Liver (tissue), 9 donors: ENCODE data around the gene PRKN. TPM values are rescaled to one million over a fixed set of nuclear protein-coding genes. Genes with fewer than 3 reads are reported as not detected.

Source experiments
- DNase-seq: peaks from one replicate; pipeline ENCODE4 v3.0.0-alpha.2; 2017; ENCODE audit warnings: low spot score
- H3K27ac ChIP-seq, 2 donors: one replicate each; pipeline ENCODE4 v1.7.0; 2013; ENCODE audit warnings: inconsistent platforms in 2 of 2, low read length in 2 of 2, control low read depth in 1 of 2, low read depth in 1 of 2, mild to moderate bottlenecking in 1 of 2
- H3K27me3 ChIP-seq, 4 donors: one replicate each; pipeline versions ENCODE4 v1.6.1 to v1.7.0; 2013; ENCODE audit warnings: low read length in 3 of 4, inconsistent platforms in 1 of 4, mild to moderate bottlenecking in 1 of 4, moderate library complexity in 1 of 4; ENCODE audit not compliant: control insufficient read depth in 4 of 4, insufficient read depth in 4 of 4
- H3K36me3 ChIP-seq, 4 donors: one replicate each; pipeline versions ENCODE4 v1.6.1 to v1.7.0; 2013; ENCODE audit warnings: low read length in 3 of 4, mild to moderate bottlenecking in 3 of 4, low read depth in 1 of 4, moderate library complexity in 1 of 4; ENCODE audit not compliant: control insufficient read depth in 4 of 4, insufficient read depth in 3 of 4
- H3K4me1 ChIP-seq, 4 donors: one replicate each; pipeline versions ENCODE4 v1.6.1 to v1.7.0; 2013; ENCODE audit warnings: low read length in 3 of 4, mild to moderate bottlenecking in 3 of 4, moderate library complexity in 1 of 4; ENCODE audit not compliant: control insufficient read depth in 4 of 4, insufficient read depth in 4 of 4
- H3K4me3 ChIP-seq, 3 donors: one replicate each; pipeline versions ENCODE4 v1.6.1 to v1.7.0; 2013; ENCODE audit warnings: low read length in 3 of 3, control low read depth in 1 of 3, low read depth in 1 of 3, mild to moderate bottlenecking in 1 of 3
- H3K9ac ChIP-seq, 2 donors: one replicate each; pipeline ENCODE4 v1.7.0; 2013; ENCODE audit warnings: low read length in 2 of 2, mild to moderate bottlenecking in 2 of 2, moderate library complexity in 2 of 2, control low read depth in 1 of 2, low read depth in 1 of 2
- H3K9me3 ChIP-seq, 4 donors: one replicate each; pipeline versions ENCODE4 v1.6.1 to v1.7.0; 2013; ENCODE audit warnings: low read length in 3 of 4; ENCODE audit not compliant: control insufficient read depth in 4 of 4
- CTCF ChIP-seq: fragments of 150-350 bp; IDR thresholded peaks from 2 replicates; pipeline ENCODE4 v1.5.1; 2017; ENCODE audit warnings: improper control_type of control experiment, low read depth, low read length; ENCODE audit not compliant: missing input control
- EGR1 ChIP-seq, 2 donors: IDR thresholded peaks; 2 replicates each; pipeline ENCODE4 v1.6.1; 2016 to 2018; ENCODE audit warnings: antibody characterized with exemption in 2 of 2, low read depth in 2 of 2
- FOXA1 ChIP-seq: IDR thresholded peaks from 2 replicates; pipeline ENCODE4 v1.6.1; 2016; ENCODE audit warnings: antibody characterized with exemption
- FOXA2 ChIP-seq: IDR thresholded peaks from 2 replicates; pipeline ENCODE4 v1.6.1; 2016; ENCODE audit warnings: antibody characterized with exemption
- GABPA ChIP-seq, 2 donors: IDR thresholded peaks in 1 of 2; conservative IDR thresholded peaks in 1 of 2; 2 replicates each; pipeline ENCODE4 v1.6.1; 2016; ENCODE audit warnings: antibody characterized with exemption in 2 of 2, mild to moderate bottlenecking in 1 of 2, moderate library complexity in 1 of 2
- HNF4A ChIP-seq, 2 donors: conservative IDR thresholded peaks; 2 replicates each; pipeline ENCODE4 v1.6.1; 2016; ENCODE audit warnings: antibody characterized with exemption in 2 of 2, mild to moderate bottlenecking in 2 of 2
- HNF4G ChIP-seq: IDR thresholded peaks from 2 replicates; pipeline ENCODE4 v1.6.1; 2016; ENCODE audit warnings: antibody characterized with exemption
- JUND ChIP-seq, 2 donors: IDR thresholded peaks; 2 replicates each; pipeline ENCODE4 v1.6.1; 2016; ENCODE audit warnings: antibody characterized with exemption in 2 of 2
- MAX ChIP-seq: IDR thresholded peaks from 2 replicates; pipeline ENCODE4 v1.6.1; 2016; ENCODE audit warnings: antibody characterized with exemption
- NR2F2 ChIP-seq: IDR thresholded peaks from 2 replicates; pipeline ENCODE4 v1.6.1; 2016; ENCODE audit warnings: antibody characterized with exemption
- REST ChIP-seq: IDR thresholded peaks from 2 replicates; pipeline ENCODE4 v1.6.1; 2016; ENCODE audit warnings: antibody characterized with exemption, mild to moderate bottlenecking
- RXRA ChIP-seq, 2 donors: IDR thresholded peaks; 2 replicates each; pipeline ENCODE4 v1.6.1; 2017 to 2018; ENCODE audit warnings: antibody characterized with exemption in 2 of 2, mild to moderate bottlenecking in 1 of 2
- SP1 ChIP-seq: IDR thresholded peaks from 2 replicates; pipeline ENCODE4 v1.6.1; 2018; ENCODE audit warnings: antibody characterized with exemption, mild to moderate bottlenecking
- TAF1 ChIP-seq: conservative IDR thresholded peaks from 2 replicates; pipeline ENCODE4 v1.6.1; 2016; ENCODE audit warnings: antibody characterized with exemption, mild to moderate bottlenecking
- YY1 ChIP-seq: IDR thresholded peaks from 2 replicates; pipeline ENCODE4 v1.6.1; 2016; ENCODE audit warnings: antibody characterized with exemption, mild to moderate bottlenecking
- ZBTB33 ChIP-seq: IDR thresholded peaks from 2 replicates; pipeline ENCODE4 v1.6.1; 2016; ENCODE audit warnings: antibody characterized with exemption
- polyA plus RNA-seq, 2 donors: library from polyadenylated mRNA; stranded (reverse) in 1 of 2; unstranded in 1 of 2; fragments of 200-250 nt in 1 of 2; fragments of >200 nt in 1 of 2; fragmentation: Nextera tagmentation in 1 of 2; extraction: Ambion mirVana in 1 of 2; gene quantifications; one replicate each; pipeline versions ENCODE4 v1.2.1 to v1.2.3, GENCODE V29; 2013 to 2015
- total RNA-seq, 2 donors: library from RNA; depleted of rRNA; stranded (reverse); fragments of >200 nt; gene quantifications; one replicate each; pipeline ENCODE4 v1.2.3, GENCODE V29; 2014
- donor health status: healthy.
- donor health status: healthy.
- donor health status: healthy.
- donor health status: healthy.
- donor health status: healthy.

The PRKN gene
- total and polyA plus RNA-seq, 4 donors = 0.47 to 4.1 (median 3.2) TPM

GRCh38 chr6:162596676-162597075 is 130.9 kb downstream of the PRKN start (continued):
- TF ChIP-seq REST = no peak

- no peak for TF ChIP-seq EGR1 (IDR thresholded peaks at IDR 0.05; ENCODE audit: low read depth in 2 of 2)
- TF ChIP-seq HNF4G = no peak
- no peak for TF ChIP-seq CTCF
- TF ChIP-seq ZBTB33 = no peak
- TF ChIP-seq MAX = no peak
- no peak for TF ChIP-seq REST
- no peak for TF ChIP-seq YY1
- TF ChIP-seq NR2F2 = no peak
- TF ChIP-seq TAF1 = no peak
- no peak for TF ChIP-seq SP1
- no peak for TF ChIP-seq JUND (IDR thresholded peaks at IDR 0.05)
- TF ChIP-seq RXRA (IDR thresholded peaks at IDR 0.05) = no peak
- TF ChIP-seq GABPA (IDR thresholded peaks at IDR 0.05 in 1 of 2, conservative IDR thresholded peaks at IDR 0.05 in 1 of 2) = no peak
- no peak for TF ChIP-seq FOXA2
- no peak for TF ChIP-seq HNF4A (conservative IDR thresholded peaks at IDR 0.05)
- no peak for TF ChIP-seq FOXA1
- Histone ChIP-seq H3K9ac (no peak overlapping the region), H3K4me3 (no peak overlapping the region)
Measured at GRCh38 chr6:162591517-162591916, 136.0 kb downstream of the PRKN start.

More at GRCh38 chr6:162591517-162591916, 136.0 kb downstream of the PRKN start:
- Histone ChIP-seq H3K27ac (no peak overlapping the region), H3K27me3 (no peaks in the 10 kb centered on the region), H3K4me1 (no peaks in the 10 kb centered on the region), H3K36me3 (no peaks in the 10 kb centered on the region), H3K9me3 (no peaks in the 10 kb centered on the region)
- DNase-seq = no peak
